Raji (cell line): ENCODE data around the gene AHNAK.

Experiments used
- POLR2A ChIP-seq: IDR thresholded peaks from 2 replicates; pipeline ENCODE4 v1.6.1; 2011; ENCODE audit warnings: low read depth, low read length, control low read depth; ENCODE audit not compliant: insufficient read depth

AHNAK gene

GRCh38 chr11:62404435-62404834 lies 142.2 kb downstream of the AHNAK start:
- TF ChIP-seq POLR2A = no peak

- no peak for TF ChIP-seq POLR2A
Observed at GRCh38 chr11:62402960-62403730, 143.5 kb downstream of the AHNAK start.

DNA sequence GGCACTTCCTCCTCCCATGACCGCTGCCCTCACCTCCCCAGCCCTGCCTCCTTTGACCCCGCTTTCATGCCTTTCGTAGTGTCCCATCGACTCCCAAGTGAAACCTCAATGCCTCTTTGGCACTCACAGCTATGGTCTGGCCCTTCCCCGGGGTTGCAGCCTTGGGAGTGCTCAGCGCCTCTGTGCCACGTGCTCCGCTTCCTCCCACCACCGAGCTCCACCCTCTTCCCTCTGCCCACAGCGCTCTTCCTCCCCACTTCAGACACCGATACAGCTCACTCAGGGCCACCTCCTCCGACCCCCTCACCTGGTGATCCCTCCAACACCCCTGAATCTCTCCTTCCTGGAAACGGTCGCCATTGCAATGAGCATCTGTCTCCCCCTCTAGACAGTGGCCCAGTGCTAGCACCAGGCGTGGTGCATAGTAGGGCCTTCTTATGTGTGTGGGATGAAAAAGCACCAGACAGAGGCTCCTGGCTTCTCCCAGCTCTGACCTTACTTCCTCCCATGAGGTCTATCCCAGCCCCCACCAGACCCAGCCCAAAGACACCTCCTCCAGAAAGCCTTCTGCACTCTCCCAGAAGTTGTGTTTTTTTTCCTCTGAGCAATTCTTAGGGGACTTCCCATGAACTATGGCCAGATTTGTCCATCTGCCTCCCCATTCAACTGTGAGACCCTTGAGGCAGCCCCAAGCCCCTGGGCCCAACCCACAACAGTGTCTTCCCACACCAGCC lies 144.2 kb downstream of the AHNAK start:
- no peak for TF ChIP-seq POLR2A

DNA sequence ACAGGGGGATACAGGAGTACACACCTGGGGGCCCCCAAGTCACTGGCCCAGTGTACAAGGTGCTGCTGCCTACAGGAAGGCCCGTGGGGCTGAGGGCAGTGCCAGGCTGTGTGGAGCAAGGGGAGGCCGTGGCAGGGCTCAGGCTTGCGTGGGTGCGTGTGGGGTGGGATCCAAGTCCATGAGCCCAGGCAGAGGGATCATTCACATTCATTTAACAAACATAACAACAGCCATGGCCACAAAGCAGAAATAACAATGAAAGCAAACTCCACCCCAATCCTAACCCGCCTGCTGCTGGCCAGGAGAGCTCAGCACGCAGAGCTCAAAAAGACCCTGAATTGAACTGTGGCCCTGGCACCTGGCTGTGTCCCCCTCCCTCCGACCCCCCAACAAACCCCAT lies 144.8 kb downstream of the AHNAK start:
- TF ChIP-seq POLR2A = no peak

DNA sequence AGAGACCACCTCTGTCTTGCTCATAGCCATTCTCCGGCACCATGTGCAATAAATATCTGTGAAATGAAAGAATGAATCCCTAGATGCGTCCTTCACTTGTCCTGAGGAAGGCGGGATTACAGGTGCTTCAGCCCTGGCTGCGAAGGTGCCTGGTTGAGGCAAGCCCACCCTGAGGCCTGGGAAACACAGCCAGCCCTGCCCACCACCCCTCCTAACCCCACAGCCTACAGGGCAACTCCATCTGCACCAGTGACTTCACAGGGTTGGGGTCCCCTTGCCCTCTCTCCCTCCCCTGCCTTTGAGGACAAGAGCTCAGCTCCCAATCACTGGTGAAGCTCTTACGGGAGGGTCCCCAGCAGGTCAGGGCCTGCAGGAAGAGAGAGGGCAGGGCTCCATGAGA lies 145.2 kb downstream of the AHNAK start:
- TF ChIP-seq POLR2A = no peak

DNA sequence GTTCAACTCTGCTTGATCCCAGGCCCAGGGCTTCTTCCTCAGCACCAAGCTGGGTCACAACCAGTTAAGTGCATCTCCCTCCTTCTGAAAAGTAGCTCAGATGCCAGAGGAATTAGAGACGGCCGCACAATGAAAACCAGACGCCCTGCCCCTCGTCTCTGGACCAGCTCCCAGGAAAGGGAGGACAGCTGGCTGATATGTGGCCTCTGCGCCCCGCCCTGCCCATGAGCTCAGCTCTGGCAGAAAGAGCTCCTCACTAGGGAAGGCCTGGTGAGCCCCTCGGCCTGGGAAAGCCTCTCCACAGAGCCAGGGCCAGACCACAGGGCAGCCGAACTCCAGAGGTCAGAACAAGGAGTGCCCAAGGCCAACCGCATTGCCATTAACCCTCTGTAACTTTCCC lies 145.8 kb downstream of the AHNAK start:
- TF ChIP-seq POLR2A = no peak

DNA sequence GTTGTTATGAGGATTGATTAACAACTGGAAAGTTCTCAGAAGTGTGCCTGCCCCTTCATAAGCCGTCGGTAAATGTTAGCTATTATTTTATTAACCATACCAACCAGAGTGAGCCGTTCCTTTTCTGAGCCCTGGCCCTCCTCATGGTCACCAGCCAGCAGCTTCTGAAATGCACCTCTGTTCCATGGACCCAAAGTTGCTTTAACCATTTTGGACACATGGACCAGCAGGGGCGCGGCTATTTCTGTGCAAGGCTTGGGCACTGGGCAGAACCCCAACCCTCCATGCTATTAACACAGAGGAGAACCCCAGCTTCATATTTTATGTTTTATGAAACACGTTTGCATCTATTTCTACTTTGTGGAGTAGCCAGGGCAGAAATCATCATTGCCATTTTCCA lies 146.3 kb downstream of the AHNAK start:
- no peak for TF ChIP-seq POLR2A

DNA sequence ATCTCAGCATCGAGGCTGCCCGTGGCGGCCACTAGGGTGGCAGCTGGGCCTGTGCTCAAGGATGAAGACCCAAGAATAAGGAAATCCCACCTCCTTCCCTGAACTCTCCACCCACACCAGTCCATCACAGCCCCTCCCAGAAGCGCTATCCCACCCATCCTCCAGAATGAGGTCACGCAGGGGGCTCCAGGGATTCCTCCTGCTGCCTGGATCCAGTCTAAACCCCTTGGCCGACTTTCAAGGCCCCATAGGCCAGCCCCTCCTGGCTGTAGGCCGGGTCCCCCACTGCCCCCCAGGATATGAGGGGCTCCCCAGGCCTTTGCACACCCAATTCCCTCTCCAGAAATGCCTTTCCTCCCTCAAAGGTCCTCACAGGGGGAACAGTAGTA lies 146.7 kb downstream of the AHNAK start:
- no peak for TF ChIP-seq POLR2A

DNA sequence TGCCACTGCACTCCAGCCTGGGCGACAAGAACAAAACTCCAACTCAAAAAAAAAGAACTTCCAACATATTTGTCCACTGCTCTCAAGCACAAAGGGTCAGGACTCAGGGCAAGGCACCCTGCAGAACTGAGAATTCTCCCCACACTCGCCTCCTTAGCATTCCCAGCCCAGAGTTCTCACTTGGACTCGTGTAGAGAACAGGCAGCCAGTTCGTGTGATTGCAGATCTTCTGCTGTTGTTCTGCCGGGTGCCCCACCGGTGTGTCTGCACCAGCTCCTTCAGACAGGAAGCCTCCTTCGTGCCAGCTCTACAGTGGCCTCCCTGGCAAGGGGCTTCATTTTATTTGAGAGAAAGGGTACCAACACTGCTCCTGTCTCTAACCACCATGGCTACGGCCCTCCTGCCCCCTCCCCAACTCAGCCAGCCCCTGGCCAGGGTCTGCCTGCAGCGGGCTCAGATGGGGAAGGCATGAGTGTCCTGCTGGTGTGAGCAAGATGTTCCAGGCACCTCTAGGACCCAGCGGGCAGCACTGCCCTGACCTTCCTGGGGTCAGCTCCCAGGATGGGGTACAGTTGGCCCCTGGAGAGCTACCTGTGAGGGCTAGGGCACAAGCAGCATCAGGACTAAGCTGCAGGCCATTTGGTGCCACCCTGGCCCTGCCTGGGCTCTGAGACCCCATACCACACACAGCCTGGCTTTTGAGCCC lies 147.3 kb downstream of the AHNAK start:
- no peak for TF ChIP-seq POLR2A

DNA sequence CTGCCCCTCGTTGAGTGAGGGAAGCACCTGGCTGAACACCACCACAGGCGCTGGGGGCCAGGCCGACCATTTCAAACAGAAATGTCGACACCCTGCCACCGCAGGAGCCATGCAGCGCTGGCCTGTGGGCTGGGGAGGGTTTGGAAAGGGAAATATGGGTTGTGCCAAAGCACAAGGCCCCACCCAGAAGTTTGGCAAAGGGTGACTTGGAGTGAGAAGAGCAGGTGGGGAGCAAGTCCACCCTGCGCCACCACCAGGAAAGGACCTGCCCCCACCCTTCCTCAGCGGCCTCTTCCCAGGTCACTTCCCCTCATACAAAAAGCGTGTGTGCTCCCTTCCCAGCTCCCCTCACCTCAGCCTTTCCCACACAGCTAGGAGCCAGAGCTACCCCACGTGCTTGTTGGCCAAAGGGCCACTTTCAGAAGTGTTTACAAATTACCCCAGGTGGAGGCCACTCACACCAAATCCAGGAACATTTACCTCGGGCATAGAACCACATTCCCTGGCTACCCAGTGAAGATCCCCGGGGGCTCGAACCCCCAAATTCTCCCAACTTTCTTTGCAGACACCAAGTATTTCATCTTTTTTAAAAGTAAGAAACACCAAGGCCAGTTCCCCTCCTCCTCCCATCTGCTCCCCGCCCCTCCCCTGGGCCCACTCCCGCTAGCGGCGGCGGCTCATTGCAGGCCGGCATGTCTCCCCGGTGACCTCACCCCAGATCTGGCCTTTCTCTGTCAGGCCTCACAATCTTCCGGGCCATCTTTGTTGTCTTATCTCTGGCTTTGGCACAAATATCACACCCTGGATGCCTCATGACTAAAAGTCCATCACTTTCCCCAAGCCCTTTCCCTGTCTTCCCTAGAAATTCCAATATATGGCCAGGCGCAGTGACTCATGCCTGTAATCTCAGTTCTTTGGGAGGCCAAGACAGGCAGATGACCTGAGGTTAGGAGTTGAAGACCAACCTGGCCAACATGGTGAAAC lies 148.3 kb downstream of the AHNAK start:
- TF ChIP-seq POLR2A = no peak

DNA sequence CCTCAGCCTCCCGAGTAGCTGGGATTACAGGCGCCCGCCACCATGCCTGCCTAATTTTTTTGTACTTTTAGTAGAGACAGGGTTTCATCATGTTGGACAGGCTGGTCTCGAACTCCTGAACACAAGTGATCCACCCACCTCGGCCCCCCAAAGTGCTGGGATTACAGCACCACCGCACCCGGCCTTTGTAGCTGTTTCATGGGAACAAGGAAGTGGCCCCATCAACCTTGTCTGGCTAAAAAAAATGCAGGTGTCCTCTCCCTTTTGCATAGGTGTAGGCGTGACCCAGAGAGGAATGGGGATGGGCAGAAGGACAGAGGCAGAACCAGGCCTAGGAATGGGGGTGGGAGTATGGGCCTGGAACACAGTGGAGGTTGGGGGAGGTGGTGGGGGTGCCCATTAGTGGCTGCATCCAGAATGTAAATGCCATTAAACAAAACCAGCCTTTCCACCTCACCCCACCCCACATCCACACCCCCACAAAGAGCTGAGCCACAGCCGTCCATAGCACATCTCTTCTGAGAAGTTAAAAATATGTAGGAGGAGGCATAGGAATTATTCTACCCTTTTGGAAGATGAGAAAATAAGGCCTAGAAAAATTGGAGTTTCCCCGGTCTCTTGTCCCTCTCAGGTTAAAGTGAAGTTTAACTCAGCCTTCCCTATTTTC lies 150.6 kb downstream of the AHNAK start:
- TF ChIP-seq POLR2A = no peak

GRCh38 chr11:62394825-62395538 lies 151.6 kb downstream of the AHNAK start:
- TF ChIP-seq POLR2A = no peak

DNA sequence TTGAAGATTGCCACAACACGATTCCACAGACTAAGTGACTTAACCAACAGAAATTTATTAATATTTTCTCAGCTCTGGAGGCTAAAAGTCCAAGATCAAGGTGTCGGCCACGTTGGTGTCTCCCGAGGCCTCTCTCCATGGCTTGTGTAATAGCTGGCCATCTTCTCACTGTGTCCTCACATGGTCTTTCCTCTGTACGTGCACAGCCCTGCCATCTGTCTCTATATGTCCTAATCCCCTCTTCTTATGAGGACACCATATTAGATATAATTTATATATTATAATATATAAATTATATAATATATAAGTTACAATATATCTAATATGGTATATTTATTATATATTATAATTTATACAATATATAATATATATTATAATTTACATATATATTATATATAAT lies 152.9 kb downstream of the AHNAK start:
- no peak for TF ChIP-seq POLR2A
